GM18951 (cell line): ENCODE data around the gene ECHS1.
"Not testable (repeated sequence)": the region's sequence is repeated elsewhere in the genome, so short reads cannot be mapped to it uniquely, and the experiment has no call there.

Experiments
- POLR2A ChIP-seq: IDR thresholded peaks from 4 replicates; pipeline ENCODE4 v1.6.1; 2011; ENCODE audit warnings: mild to moderate bottlenecking; ENCODE audit not compliant: insufficient read length, insufficient read depth; ENCODE audit errors: extremely low read depth
- in situ Hi-C: fragments of 300-500 bp; cut with MboI; formaldehyde crosslinking; loops from one replicate; pipeline ENCODE4 v1.12.0; 2022; ENCODE audit warnings: low sequenced_read_pairs, mixed read lengths, inconsistent platforms; ENCODE audit not compliant: unreplicated experiment

ECHS1 gene

DNA sequence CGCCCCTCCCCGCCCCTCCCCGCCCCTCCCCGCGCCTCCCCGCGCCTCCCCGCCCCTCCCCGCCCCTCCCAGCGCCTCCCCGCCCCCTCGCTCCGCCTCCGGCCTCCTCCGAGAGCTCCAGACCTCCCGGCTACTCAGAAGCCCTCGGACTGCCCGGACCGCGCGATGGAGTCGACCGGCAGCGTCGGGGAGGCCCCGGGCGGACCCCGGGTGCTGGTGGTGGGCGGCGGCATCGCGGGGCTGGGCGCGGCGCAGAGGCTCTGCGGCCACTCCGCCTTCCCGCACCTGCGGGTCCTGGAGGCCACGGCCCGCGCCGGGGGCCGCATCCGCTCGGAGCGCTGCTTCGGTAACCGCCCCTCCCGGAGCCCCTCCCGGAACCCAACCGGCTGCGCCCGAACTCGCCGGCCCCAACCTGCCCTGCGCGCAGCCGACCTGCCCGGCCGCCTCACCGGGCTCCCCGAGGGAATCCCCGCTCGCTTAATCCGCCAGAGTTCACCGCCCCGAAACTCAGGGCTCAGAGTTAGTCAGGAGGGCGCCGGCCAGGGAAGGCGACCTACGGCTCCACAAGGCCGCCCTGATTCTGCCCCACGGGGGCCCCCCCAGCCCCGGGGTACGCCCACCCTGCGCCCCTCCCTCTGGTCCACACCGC lies 6.1 kb upstream of the ECHS1 start, which contains the start of gene PAOX:
Gene PAOX, plus strand, starts transcription at position 111 of the 649 bp plus-strand sequence. Its CDS starts 55 bp downstream, at position 166.
- TF ChIP-seq POLR2A: peak; percentile 74
- in situ Hi-C loops: no loop called here

DNA sequence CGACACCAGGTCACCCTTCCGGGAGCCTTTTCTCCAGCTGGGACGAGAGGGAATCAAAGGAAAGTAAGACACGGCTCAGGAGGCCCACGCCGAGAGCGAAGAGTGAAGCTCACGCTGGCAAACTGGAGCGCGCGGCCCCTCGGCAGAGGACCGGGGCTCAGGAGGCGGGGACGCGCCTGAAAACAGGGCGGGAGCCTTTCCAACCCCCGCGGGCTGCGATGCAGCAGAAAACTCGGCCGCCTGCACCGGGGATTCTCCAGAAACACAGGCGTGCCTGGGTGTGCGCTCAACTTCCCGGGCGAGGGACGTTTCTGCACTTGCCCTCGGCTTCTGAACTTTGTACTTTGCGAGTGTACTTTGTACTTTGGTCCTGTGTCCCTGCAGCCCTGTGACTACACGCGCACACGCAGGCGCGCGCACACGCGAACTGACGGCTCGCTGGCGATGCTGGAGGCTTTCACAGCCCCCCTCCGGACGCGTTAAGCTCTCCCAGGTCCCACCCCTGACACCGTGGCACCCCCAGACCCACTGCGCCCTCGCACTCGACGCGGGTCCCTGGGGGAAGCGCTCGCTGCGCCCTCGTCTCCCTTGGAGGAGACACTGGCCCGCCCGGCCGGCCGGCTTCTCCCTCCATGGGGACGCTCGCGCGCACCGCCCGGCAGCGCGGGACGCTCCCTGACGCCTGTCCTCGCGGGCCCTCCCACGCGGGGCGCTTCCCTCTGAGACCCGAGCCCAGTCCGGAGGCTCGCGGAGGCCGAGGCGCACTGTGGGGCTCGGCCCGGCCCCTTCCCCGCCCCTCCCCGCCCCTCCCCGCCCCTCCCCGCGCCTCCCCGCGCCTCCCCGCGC lies 5.3 kb upstream of the ECHS1 start:
- TF ChIP-seq POLR2A: no peak
- in situ Hi-C loops: no loop called here

DNA sequence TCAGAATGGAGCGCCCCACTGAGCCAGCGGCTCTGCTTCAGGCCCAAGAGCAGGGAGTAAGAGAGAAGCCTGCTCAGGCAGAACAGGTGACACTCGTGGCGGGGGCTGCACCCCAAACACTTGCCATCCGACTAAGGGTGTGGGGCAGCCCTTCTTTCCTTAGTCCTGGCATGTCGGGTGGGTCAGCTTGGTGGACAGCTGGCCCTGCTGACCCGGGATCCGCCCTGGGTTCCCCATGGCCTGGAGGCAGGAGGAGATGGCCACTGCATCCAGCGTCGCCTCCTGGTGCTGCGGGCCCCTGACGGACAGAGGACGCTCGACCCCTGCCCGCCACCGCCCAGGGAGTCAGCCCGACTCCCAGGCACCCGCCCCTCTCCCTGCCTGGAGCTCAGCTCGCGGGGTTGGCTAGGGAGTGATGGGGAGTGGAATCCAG lies 4.7 kb upstream of the ECHS1 start:
- TF ChIP-seq POLR2A: no peak
- in situ Hi-C loops: no loop called here

GRCh38 chr10:133377025-133377817 lies 4.1 kb upstream of the ECHS1 start:
- TF ChIP-seq POLR2A: no peak
- in situ Hi-C loops: no loop called here

GRCh38 chr10:133376183-133376582 lies 3.0 kb upstream of the ECHS1 start:
- in situ Hi-C loops: not testable (repeated sequence)

- in situ Hi-C loops: no loop called here
- TF ChIP-seq POLR2A: no peak
These were observed 2.4 kb upstream of the ECHS1 start for GRCh38 chr10:133375357-133376115.

GRCh38 chr10:133372507-133372906 lies 647 bp downstream of the ECHS1 start:
- in situ Hi-C loops: no loop called here
- no peak for TF ChIP-seq POLR2A

GRCh38 chr10:133370030-133370786 lies 2.9 kb downstream of the ECHS1 start:
- in situ Hi-C loops: no loop called here

GRCh38 chr10:133368153-133368552 lies 5.0 kb downstream of the ECHS1 start:
- TF ChIP-seq POLR2A: no peak
- in situ Hi-C loops: no loop called here

More at GRCh38 chr10:133370030-133370786, 2.9 kb downstream of the ECHS1 start:
- no peak for TF ChIP-seq POLR2A

- in situ Hi-C loops: not testable (repeated sequence)
These were observed 5.7 kb downstream of the ECHS1 start for GRCh38 chr10:133367461-133367860.

DNA sequence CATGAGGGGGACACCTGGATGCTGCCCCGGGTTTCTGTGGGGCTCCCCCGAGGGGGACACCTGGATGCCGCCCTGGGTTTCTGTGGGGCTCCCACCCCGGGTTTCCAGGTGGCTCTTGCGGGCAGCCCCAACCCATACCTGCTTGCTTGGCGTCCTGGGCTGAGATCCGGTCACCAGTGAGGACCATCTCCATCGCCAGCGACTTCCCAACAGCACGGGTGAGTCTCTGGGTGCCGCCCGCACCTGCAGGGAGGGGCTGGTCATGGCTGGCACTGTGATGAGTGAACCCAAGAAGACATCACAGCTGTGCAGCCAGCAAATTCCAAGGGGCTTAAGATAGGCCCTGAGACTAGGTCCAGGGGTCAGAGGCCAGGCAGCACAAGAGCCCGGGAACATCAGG lies 6.4 kb downstream of the ECHS1 start:
- no peak for TF ChIP-seq POLR2A
- in situ Hi-C loops: no loop called here

- TF ChIP-seq POLR2A: no peak
- in situ Hi-C loops: no loop called here
These were observed 7.0 kb downstream of the ECHS1 start for GRCh38 chr10:133366130-133366478.
